NOMO-1 treated with DMSO at 0.1 percent for 48 hours (cell line): ENCODE results near the gene DACH1.
A peak's percentile ranks its signal among the peaks of the same experiment; 100 is the strongest.

Experiments
- DNase-seq: peaks from one replicate; lab custom pipeline; 2025; ENCODE audit not compliant: unreplicated experiment; lab: John Stamatoyannopoulos, UW

Gene DACH1

DNA sequence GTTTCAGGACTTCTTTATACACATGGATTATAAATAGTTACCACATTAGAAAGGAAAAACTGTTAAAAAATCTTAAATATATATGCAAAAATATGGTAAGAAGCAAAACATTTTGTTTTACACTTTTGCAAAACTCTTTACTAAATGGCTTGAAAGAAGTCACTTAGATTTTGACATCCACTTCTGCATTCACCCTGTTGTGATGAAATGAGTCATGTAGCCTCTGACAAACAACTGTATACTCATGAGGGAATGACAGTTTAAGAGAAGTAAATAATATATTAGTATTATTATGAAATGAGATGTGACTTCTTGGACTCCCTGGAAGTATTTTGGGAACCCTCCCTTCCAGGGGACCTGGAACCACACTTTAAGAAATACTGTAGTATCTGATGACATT, 275.6 kb downstream of the DACH1 start:
- peak; percentile 48 for DNase-seq

DNA sequence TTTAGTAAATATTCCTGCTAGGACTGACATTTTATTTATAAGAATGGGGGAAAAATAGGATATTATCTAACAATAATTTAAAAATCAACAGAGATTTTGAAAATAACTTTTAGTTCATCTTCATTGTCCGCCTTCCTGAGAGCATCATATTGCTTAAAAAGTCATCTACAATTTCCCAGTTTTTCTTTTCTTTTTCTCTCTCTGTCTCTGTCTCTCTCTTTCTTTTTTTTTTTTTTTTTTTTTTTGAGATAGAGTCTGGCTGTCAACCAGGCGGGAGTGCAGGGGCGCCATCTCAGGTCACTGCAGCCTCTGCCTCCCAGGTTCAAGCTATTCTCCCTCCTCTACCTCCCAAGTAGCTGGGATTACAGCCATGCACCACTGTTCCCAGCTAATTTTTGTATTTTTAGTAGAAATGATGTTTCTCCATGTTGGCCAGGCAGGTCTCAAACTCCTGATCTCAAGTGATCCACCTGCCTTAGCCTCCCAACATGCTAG, 276.3 kb downstream of the DACH1 start:
- DNase-seq: no peak

DNA sequence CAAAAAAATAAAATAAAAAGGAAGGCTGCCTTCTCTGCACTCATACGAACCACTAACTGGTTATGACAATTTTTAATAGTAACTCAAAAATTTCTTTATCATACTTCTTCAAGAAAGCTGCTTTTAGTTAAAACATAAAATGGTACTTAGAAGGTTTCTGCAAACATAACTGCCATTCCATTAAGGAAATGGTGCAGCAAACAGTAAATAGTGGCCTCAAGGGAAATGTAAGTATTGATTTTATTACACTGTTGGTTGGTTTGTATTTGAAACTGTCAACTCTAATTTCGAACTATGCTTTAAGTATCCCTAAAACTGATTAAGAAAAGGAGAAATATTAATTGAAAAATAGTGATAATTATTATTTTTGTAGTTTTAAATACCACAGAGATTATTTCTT, 278.0 kb downstream of the DACH1 start:
- DNase-seq: no peak

DNA sequence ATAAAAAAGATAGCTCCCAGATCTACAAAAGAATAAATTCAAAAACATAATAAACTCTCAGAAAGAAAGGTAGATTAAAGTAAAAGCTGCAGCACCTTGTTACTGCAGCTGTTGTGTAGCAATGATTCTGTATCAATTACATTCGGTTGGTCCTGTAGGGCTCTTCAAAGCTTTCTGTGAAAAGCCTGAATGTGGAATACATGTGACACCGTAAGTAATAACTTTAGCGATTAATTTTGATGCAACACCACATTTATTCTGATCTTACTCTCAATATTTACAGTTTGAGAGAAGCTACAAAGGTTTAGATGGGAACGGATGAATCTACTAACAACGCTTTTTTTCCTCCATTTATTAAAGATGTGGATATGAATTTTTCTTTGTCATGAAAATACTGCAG, 279.2 kb downstream of the DACH1 start:
- DNase-seq: no peak

DNA sequence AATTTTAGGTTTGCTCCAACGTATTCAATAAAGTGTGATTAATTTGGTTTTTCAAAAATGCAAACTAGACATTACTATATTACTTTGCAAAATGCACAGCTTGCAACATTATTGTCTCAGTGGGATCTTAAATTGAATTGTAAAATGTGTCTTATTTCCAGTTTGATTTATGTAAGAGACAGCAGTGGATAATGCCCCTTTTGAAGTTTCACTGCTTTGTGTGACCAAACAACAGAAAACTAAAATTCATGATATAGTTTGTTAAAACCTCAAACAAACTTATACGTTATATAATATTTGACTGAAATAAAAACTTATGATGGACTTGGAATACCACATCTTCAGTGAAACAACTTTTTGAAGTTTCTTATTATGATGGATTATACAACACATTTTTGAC, 279.8 kb downstream of the DACH1 start:
- no peak for DNase-seq

DNA sequence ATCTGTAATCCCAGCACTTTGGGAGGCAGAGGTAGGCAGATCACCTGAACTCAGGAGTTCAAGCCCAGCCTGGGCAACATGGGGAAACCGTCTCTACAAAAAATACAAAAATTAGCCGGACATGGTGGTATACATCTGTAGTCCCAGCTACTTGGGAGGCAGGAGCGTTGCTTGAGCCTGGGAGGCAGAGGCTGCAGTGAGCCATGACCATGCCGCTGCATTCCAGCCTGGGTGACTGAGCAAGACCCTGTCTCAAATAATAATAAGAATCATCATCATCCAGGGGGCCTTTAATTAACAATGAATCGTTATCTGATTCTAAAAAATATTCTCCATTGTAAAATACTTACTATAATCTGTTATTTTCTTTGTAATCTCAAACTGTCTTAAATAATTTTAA, 283.4 kb downstream of the DACH1 start:
- no peak for DNase-seq

DNA sequence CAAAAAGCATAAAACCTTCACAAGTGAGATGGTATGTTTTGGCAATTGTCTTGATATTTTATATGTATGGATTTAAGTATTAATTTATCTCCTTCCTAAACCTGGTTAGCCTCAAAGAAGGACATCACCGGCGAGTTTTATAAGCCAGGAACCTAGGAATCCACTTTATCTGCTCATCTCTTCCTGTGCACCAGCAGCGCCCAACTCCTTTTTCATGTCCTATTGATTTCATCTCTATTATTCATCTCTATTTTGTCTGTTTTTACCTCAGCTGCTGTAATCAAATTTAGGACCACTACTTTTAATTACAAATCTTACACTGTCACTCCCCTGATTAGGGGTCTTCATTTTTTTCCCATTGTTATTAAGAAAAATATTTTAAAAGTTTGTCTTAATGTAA, 286.4 kb downstream of the DACH1 start:
- DNase-seq: no peak

DNA sequence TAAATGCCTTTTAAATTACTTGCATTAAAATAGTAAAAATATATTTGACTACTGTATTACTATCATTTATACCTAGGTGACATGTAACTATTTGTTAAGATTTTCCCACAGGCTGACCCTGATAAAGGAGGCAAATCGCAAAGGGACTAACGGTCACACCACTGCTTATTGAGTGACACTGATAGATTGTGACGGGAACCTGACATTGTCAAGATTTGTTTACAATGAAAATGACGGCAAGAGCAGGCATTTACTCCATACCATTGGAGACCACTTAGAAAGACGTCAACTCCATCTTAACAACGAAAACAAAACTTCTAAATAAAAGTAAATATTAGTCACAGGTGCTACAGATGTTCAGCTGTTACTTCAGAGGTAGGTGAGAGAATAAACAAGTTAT, 289.0 kb downstream of the DACH1 start:
- no peak for DNase-seq

DNA sequence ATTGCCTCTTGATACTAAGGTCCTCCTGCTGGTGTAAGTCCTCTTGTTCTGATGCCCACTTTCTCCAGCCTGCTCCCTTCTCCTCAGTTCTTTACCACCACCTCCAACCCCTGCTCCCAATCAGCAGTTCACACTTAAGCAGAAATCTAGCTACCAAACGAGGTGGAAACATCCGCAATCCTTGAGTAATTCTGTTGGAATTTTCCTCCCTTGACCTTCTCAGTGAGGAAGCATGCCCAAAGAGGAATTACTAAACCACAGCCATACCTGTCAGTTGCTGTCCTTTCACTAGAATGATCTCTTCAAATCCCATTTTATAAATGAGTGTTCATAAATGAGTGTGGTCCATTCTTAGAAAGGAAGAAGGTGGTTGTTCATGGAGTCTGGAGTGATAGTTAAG, 289.9 kb downstream of the DACH1 start:
- DNase-seq: no peak

DNA sequence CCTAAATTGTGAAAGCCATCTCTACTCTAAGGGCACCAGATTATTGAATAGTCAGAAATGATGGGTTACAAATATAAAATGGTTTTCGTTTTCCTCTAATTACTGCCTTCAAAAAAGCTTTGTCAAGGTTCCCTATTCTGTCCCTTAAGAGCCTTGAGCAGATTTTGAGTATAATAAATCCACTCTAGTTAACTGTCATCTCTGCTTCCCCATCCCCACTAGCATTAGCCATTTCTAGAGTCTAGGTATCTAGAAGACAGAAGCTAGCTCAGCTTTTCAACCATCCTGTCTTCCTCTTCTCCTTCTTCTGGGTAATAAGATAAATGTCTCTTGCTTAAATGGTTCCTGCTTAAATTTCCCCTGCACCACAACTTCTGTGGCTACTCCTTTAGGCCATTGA, 290.4 kb downstream of the DACH1 start:
- DNase-seq: peak; percentile 88

DNA sequence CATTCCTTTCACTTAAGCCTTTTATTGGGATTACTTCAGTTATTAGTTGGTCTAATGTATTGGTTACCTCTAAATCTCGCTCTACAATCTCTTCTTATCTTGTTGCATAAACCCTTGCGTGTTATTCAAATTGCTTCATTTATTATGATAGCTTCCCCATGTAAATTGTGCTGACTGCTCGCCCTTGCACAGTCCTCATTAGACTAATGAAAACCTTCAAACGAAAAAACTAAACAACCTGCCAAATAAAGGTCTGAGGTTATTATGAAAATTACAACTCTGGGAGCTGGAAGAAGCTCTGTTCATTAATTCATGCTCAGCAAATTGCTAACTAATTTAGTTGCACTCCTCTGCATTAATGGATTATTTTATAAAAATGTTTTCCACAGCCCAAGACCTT, 320.1 kb downstream of the DACH1 start:
- DNase-seq: no peak

DNA sequence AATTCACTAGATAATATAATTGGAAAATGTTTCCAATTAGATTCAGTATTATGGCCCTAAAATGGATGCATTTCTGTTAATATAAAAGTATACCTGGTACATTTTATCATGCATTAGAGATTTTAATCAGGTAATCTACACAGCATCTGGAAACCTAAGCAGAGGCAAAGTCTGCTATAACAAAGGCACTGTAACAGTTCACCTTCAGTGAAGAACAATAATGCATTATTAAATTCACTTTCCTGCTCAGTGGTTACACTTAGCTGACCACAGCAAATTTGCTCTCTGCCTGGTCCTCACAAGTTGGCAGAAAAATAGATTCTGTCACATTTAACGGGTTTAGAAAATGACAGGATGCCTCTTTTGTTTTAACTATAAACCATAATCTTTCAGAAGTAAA, 326.9 kb downstream of the DACH1 start:
- no peak for DNase-seq

DNA sequence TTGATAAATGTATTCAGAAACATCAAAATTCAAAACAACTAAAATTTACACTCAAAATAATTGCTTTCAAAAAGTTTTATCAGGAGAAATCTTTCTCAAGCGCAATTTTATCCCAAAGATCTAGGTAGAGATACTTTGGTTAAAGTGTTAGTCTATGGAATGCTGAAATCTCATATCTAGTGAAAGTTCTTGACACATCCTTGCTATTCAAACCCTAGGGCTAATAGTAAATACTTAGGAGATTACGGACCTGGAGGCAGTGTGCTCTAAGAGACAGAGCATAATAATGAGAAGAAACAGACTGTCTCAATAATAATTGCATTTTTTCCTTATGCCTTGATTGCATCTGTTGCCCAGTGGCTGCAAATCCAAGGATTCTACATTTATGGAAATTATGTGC, 330.8 kb downstream of the DACH1 start:
- DNase-seq: no peak

DNA sequence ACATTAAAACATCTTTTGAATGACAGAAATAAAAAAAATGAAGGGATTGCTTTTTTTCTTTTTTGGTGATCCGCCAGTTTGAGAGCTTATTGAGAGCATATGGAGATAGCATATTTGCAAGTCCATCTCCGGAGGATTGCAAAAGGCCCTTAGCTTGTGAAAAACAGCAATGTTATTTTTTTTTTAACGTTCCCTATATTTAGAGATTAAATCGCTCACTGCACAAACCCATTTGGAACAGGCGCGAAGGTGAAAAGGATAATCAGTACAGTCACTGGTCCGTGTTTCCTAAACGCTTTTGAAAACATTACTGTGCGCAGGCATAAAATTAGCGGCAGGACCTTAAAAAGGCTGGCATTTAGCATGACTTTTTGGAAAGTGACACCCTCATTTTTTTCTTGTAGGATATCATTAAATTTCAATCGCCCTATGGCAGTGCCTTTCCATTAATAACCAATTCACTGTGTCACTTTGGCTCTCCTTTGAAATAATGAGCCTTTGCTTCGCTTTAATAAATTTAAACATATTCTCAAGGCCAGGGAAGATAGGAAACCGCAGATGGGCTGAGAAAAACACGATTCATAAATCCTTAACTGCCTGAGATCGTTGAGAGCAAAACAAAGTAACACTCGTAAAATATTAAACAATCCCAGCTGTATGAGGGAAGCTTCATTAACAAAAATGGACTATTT, 342.2 kb downstream of the DACH1 start:
- DNase-seq: no peak

DNA sequence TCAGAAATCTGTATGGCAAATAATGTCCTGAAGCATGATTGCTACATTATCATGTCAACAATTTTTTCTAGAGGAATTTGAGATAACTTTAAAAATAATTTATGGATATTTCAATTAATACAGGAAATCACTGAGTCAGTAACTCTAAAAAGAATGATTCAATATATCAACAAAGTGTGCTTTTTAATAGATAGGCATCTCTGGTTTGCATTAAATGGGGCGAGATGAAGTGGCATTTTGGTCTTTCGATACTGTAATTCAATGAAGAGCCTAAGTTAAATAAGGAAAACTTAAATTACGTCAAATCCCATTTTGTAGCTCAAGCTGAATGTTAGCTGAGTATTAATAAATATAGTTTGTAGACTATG, 342.8 kb downstream of the DACH1 start:
- DNase-seq: no peak

DNA sequence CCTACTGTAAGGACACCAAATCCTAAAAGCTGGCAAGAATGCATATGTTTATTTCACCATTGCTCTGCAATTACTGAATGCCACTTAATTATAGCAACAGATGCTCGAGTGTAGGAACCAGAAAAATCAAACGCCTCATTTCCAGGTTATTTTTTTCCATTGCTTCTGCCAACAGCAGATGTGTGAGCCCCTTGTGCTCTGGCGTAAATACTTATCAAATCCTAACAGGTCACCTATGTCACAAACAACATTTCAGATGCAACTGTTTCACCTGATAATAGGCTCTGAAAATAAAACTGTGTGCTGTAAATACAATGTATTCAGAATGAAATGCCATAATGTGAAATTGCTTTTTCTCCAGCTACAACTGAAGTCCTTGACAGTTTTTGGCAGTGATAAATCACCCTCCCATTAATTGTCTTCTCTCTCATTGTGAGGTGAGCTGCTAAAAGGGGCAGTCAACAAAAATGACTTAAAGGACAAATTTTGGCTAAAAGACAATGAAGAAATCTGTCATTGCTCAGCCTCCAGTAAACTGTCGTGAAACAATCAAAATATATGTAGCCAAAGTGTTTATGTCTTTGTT, 344.0 kb downstream of the DACH1 start:
- DNase-seq: no peak

DNA sequence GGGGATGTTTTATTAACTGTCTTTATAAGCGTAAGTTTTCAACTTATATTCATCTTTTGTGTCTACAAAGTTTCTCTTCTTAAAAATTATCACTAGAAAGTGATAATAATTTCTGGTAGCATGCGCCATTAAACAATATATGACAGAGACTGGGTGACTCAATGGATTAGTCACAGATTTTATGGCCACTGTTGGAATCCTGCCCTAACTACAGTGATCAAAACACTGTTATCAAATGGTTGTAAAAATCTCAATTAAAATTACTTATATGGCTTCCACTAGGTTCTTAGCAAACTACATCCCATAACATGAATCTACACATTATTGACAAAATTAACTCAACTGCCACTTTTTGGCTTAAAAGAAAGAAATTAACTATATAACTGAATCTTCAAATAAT, 350.0 kb downstream of the DACH1 start:
- DNase-seq: no peak

DNA sequence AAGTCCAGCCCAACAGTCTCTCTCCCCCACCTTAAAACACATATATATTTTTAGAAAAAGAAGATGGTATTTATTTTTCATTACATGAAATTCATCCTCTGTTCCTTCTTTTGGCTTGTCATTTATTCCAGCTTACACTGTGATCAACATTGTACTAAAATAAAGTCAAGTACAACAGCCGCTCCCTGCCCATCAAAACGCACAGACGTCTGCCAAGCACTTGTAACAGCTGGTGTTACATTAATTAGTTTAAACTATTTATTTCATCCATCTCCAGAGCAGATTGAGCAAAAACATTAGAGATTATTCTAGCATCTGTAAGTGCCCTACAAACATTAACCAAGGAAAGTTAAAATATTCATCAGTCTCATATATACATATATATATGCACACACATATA, 350.5 kb downstream of the DACH1 start:
- no peak for DNase-seq

DNA sequence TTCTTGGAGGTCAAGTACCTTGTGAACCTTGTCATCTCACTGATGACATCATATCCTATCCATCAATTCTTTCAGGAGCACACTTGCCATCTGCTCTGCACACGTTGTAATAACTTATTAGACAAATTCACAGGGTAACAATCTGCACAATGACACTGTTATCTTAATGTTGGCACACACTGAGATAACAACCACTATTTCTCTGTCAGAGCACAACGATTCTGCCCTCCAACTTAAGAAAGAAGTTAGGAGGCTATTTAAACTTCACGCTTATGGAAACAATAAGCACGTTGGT, 351.3 kb downstream of the DACH1 start:
- no peak for DNase-seq

DNA sequence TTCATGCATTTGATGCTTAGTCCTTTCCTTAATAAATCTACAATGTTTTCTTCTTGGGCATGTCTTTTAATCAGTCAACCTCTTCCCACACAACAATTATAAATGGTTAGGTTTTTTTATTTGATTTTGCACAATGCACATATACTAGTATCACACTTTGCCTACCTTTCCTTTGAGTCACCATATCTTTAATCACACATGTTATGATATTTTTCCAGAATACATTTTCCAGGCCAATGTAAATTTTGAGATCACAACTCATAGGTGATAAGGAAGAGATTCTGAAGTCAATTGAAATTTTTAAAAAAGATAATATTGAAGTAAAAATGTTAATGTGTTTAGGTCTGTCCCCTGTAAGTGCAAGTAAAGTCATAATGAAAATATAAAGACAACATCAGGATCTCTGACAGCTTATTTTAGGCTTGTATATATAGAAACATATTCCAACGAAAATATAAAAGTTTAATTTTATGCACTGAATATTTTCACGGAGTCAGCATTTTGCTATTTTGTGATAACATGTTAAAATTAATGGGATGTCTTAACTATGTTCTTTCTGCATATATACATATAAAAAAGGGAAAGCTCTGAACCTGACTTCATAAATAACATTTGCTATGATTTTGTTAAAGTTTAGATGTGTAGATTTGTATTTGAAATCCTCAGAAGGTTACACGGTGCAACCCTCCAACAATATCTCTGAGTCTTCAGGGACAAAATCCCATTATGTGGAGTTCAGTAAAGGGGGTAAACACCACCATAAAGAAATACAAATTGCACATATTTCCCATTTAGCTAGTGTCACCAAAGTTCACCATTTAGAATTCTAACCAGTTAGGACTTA, 351.9 kb downstream of the DACH1 start:
- no peak for DNase-seq

DNA sequence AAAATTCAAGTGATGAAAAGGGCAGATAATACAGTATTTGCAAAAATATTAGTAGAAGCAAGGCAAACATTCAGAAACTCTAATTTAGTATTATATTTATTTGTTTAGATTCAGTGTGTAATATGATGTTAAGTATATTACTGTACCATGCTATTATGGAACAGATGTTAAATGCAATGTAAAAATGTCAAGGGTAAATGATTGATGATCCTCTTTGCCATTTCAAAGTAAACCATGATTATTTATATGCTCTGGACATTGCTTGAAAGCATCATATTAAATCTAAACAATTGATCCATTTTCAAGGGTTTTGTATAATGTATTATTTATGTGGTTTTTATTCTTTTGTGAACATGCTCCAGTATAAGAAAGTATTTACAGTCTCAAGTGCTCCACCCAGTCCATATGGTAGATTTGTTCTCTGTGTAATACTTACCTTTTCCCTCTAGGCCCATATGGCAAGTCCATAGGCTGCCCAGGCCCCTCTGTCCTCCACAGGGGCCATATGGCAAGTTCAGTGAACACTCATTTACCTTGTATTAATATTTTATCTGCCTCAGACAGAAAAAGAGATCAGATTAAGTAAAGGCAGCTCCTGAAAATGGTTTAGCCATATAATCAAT, 353.5 kb downstream of the DACH1 start:
- DNase-seq: no peak

DNA sequence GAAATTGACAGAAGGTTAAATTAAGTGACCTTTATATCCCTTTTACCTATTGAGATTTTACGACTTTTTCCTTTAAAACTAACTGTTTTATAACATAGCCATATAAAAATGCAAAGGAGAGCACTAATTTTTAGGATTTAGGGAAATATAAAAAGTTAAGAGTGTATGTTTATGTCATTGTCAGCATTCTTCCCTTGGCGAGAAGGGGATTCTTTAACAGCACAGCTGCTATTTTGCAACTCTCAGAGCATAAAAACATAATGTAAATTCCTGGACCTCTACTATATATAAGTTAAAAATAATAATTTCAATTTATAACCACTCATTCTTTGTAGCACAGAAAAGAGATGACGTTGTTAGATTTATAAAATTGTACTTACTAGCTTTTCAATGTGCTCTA, 363.2 kb downstream of the DACH1 start:
- no peak for DNase-seq
